ENCODE results near the gene RAB11FIP3.
"Not testable (repeated sequence)": the region's sequence is repeated elsewhere in the genome, so short reads cannot be mapped to it uniquely, and the experiment has no call there.

Gene RAB11FIP3

DNA sequence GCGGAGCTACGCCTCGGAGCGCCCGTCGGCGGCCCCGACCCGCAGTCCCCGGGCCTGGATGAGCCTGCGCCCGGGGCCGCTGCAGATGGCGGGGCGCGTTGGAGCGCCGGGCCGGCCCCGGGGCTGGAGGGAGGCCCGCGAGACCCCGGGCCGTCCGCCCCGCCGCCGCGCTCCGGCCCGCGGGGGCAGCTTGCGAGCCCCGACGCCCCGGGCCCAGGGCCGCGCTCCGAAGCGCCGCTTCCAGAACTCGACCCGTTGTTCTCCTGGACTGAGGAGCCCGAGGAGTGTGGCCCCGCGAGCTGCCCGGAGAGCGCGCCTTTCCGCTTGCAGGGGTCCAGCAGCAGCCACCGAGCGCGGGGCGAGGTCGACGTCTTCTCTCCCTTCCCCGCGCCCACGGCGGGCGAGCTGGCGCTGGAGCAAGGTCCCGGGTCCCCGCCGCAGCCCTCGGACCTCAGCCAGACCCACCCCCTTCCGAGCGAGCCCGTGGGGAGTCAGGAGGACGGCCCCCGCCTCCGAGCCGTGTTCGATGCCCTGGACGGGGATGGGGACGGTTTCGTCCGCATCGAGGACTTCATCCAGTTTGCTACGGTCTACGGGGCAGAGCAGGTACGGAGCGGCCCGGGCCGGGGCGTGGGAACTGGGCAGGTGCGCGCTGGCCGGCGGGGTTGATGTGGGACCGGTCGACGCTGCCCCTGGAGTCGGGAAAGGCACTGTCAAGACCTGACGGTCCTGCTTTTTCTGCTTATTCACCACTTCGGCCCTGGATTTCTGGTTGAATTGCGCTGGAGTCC is 861 bp downstream of the RAB11FIP3 start:
- DNase-seq = no peak

DNA sequence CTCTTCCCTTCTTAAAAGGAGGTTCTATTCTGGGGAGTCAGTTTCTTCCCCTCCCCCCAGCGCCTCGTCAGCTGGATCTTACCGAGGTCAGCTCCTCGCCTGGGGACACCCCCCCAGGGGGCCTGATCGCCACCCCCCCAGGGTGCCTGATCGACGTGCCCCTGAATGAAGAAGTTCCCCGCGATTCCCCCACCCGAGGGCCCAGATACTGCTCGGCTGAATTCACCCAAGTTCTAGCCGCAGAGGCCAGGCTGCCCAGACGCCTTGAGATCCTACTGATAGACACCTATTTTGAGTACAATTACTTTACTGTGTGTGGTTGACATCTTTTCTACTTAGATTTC is 1.4 kb downstream of the RAB11FIP3 start:
- DNase-seq = no peak

DNA sequence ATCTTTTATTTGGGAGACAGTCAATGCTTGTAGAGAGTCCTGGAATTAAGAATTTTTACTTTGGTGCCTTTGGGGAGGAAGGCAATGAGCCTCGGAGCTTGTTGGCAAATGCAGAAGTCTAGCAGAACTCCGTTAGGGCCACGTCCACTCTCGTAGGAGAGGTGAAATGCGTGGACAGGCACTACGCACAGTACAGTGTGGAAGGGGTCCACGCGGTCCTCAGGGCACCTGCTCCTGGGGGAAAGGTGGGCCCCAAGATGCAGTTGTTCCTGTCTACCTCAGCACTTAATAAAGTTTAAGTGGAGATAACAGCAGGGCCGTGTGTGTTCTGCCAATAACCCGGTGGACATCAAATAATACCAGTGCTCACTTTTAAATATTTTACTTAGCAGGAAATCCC is 1.8 kb downstream of the RAB11FIP3 start:
- DNase-seq = no peak

DNA sequence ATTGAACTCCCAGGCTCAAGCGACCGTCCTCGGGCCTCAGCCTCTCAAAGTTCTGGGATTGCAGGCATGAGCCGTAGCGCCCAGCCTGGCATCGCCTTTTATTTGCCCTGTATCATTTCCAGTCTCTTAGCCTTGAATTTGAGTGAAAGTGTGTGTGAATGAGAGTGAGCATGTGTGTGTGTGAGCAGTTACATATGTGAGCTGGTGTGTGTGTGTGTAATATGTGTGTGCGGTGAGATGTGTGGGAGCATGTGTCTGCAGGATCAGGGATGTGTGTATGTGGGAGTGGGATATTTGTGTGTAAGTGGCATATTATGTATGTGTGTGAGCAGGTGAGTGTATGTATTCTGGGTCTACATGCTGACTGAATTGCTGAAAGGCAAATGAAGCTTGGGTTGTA is 5.5 kb downstream of the RAB11FIP3 start:
- no peak for DNase-seq

DNA sequence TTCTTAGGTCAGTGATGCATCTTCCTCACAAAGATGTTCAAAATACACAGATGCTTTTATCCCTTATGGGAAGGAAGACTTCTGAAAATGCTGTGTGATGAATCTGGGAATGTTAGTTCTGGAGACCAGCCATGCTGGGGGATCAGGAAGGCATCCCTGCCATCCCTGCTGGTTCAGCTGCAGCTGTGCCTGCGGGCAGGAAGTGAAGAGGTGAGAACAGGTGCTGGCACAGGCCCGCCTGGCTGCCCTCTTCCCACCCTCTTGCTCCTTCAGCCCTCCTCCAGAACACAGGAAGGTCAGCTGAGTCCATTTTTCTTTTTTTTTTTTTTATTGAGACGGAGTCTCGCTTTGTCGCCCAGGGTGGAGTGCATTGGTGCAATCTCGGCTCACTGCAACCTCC is 15.2 kb downstream of the RAB11FIP3 start:
- no peak for DNase-seq

DNA sequence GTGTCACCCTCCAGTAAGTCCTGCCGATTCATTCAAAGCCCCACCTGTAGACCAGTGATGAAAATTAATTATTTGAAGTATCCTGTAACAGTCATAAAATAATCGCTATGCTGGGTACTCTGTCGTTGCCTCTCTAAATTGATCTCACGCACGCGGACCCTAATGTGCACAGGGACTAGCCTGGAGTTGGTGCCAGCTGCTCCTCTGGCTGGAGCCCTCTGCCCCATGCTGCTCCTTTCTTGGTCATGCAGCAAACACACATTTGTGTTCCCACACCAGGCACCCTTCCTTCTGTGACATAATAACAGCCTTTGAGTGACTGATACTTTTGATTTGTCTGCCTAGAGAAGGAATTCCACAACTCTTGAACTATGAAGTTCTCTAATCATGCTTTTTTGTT is 16.0 kb downstream of the RAB11FIP3 start:
- no peak for DNase-seq

DNA sequence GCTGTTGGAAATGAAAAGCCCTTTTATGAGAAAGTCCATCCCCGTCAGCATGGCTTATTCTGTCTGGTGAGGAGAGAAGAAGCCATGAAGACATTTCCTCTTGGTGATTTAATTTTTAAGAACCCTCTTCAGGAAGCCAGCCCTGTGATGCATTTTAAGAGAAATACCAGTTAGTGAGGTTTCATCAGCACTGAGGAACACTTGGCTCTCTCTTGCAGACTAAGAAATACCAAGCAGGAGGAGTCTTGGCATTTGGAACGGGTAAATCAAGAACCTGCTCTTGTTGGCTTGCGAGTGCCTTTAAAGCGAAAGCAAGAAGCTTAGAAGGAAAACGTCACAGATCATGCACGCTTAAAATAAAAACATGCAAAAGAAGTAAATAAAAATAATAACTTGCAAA is 17.5 kb downstream of the RAB11FIP3 start:
- no peak for DNase-seq

DNA sequence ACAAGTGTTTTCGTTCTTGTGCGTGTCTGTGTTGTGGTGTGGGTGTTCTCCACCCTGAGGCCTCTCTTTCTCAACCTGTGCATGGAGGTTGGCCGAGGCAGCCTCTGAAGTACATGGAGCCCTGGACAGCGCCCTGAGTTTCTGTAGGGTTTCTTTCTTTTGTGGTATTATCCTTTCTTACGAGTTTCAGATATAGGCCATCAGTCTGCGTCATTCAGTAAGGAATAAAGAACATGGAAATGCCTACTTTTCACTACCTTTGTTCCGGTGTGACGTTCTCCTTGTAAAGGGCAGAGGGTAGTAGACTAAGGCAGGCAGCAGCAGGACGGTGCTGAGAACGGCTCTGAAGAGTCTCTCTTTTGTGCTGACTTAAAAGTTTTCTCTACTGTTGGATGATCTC is 18.6 kb downstream of the RAB11FIP3 start:
- DNase-seq = no peak

DNA sequence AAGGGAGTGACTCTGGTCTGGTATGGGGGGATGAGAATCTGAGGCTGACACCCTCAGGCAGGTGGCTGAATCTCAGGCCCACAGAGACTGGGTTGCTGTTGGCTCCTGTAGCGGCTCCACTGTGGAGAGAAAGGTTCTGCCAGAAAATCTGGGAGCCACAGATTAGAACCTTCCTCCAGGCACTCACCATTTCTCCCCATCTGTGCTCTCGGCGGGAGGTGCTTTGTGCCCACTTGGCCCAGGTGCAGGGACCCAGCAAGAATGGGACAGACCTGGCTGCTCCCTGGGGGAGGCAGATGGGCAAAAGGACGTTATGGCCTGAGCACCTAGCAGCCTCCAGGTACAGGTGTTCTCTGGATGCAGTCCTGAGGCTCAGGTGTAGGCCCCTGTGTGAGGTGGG is 20.1 kb downstream of the RAB11FIP3 start:
- no peak for DNase-seq

DNA sequence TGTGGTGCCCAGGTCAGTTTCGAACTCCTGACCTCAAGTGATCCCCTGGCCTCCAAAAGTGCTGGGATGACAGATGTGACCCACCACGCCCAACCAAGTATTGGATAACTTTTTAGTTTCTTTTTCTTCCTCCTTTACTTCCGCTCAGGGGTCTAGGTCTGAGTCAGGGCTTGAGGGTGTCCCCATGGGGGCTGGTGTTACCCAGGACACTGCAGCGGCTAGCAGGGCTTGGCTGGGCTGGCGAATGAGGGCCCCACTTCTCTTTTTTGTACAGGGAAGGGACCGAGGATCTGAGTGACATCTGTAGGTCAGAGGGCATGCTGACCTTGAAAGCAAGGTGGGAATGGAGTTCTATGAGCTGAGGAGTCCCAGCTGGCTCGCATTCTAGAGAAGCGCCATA is 24.9 kb downstream of the RAB11FIP3 start:
- DNase-seq = no peak

DNA sequence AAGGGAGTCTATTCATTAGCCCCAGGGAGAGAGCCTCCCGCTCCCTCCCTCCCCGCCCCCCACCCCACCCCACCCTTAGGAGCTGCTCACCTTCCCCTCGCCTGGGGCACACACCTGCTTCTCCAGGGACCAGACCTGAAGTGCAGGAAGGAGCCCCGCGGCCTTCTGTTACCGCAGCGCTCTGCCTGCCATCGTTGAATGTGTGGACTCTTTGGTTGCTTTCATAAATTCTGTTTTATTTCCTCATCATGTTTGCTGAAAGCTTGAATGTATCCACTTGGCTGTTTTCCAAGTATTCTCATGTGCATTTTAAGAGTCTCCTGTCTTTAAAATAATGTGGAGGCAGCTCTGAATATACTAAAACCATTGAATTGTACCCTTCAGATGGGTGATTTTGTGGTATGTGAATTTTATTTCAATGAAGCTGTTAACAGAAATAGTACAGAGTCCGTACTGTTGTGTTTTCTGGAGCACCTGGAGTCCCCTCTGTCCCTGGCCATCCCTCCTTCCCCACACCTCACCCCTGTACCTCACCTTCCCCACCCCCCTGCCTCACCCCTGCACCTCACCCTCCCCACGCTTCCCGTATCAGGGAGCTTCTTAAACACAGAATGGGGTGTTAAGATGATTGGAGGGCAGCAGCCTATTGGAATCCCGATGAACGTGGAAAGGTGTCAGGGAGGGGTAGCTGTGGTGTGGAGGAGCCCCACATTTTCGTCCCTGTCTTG is 25.5 kb downstream of the RAB11FIP3 start:
- no peak for DNase-seq

DNA sequence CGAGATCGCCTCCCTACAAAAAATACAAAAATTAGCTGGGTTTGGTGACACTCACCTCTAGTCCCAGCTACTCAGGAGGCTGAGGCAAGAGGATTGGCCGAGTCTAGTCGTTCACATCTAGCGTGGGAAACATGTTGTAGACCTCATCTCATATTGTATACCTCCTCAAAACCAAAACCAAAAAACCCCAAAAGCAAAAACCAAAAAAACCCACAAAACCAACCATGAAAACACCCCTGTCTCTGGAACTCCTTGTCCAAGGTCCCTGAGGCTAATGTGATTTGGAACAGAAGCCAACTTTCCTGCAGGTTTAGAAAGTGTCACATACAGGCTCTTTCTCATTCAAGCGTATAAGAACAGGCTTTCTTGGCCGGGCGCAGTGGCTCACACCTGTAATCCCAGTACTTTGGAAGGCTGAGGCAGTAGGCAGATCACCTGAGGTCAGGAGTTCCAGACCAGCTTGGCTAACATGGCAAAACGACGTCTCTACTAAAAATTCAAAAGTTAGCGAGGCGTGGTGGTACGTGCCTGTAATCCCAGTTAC is 29.0 kb downstream of the RAB11FIP3 start:
- no peak for DNase-seq

DNA sequence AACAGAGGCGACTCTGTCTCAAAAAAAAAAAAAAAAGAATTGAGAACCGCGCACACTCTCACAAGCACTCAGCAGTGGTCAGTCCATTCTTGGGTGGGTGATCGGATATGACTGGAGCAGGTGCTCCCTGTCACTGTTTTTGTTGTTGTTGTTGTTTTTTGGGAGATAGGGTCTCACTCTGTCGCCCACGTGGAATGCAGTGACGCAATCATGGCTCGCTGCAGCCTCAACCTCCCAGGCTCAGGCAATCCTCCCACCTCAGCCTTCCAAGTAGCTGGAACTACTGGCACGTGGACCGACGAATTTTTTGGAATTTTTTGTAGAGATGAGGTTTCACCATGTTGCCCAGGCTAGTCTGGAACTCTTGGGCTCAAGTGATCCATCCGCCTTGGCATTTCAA is 30.0 kb downstream of the RAB11FIP3 start:
- DNase-seq = no peak

DNA sequence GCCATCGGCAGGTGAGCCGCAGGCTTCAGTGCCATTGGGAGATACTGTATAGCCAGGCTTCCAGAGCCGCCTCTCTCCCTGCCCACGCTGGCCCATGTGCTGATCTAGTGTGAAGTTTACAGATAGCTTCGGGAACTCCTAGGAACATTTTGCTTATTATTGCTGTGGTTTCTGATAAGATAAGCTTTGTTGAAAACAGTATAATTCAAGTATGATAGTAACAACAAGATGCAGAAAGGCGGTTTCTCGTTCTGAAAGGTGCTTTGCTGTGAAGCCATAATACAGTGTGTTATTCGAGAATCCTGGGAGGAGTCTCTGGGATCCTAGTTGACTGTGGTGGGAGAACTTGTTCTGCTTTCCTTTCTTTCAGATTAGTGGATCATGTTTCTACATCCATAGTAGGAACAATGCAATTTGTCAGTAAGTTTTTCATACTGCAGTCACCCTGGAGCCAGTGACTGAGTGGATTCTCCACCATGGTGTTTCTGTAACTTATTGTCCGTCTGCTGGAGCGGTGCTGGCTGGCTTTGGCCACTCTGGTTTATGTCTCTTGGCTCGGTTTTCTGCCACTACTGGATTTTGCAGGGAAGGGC is 31.5 kb downstream of the RAB11FIP3 start:
- no peak for DNase-seq

DNA sequence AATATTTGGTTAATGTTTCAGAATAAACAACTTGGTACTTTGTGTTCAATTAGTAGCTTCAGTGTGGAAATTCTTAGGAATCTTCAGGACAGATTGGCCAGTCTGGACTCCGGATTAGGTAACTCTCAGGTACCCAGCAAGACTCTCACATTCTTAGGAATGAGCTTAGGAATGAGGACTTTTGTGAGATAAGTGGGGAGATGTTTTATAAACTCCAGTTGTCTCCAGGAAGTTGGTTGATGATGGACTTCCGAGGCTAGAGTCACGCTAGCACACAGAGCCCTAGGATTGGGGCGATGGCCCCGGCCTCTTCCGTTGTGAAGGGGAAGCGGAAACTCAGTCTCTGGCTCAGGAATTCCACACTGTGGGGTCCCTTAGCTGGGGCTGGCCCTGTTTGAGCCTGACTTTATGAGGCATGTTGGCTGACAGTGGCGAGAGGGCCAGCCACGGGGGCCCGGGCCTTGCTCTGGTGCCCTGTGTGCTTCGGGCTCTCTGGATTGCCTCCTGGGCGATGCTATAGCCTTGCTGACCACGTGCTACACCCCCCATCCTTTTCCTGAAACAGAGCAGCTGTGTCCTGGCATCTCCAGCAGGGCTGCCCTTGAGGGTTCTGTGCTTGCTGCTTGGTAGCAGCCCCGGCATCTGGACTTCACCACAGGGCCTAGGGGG is 32.4 kb downstream of the RAB11FIP3 start:
- DNase-seq = no peak

DNA sequence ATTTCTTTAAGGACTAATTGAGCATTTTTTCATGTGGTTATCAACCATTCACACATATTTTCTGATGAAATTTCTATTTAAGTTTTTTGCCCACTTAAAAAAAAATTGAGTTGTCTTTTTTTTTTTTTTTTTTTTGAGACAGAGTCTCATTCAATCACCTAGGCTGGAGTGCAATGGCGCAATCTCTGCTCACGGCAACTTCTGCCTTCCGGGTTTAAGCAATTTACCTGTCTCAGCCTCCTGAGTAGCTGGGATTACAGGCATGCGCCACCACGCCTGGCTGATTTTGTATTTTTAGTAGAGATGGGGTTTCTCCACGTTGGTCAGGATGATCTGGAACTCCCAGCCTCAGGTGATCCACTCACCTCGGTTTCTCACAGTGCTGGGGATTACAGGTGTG is 34.3 kb downstream of the RAB11FIP3 start:
- DNase-seq = no peak

DNA sequence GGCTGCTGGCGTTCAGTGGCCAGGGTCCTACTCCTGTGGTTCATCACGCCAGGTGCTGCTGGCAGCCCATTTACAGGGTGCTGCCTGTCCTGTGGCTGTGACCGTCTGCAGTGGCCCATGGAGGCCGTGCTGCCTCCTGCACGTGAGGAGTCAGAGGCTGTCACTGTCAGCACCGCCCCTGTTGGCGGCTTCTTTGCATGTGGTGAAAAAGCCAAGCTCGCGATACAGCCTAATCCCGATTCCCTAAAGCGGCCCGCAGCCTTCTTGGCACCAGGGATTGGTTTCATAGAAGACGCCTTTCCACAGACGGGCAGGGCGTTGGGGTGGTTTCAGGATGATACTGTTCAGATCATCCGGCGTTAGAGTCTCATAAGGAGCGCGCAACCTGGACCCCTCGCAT is 35.3 kb downstream of the RAB11FIP3 start:
- DNase-seq = no peak

DNA sequence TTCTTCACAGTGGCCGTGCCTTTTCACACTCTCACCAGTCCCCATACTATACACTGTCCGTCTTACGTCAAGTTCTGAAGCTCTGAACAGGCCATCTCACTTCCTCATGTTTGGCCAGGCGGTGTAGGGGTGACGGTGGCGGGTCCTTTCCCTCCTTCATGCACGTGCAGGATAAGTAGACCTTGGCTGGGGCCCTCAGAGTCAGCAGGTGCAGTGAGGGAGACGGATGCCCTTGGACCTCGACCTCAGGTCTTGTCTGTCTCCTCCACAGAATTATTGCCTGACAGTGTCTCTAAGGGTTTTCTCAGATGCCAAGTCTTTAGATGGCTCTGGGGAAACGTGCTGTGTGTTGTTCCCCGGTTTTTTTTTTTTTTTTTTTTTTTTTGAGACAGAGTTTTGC is 37.6 kb downstream of the RAB11FIP3 start:
- DNase-seq = no peak

DNA sequence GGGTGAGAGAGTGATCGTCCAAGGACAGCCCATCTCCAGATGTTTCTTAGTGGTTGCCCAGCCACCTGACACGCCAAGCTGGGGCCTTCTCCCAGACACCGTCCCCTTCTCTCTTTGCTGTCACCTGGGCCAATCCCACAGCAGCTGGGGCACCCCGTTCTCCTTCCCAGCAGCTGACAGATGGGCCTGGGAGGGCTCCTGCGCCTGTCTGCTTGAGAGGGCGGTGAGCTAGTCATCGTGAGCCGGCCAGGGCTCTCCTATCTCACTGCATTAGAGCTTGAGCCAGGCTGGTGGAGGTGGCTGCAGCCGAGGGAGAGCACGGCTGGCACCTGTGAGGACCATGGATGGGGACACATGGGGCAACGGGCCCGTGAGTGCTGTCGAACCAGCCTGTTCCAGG is 41.2 kb downstream of the RAB11FIP3 start:
- DNase-seq = no peak

DNA sequence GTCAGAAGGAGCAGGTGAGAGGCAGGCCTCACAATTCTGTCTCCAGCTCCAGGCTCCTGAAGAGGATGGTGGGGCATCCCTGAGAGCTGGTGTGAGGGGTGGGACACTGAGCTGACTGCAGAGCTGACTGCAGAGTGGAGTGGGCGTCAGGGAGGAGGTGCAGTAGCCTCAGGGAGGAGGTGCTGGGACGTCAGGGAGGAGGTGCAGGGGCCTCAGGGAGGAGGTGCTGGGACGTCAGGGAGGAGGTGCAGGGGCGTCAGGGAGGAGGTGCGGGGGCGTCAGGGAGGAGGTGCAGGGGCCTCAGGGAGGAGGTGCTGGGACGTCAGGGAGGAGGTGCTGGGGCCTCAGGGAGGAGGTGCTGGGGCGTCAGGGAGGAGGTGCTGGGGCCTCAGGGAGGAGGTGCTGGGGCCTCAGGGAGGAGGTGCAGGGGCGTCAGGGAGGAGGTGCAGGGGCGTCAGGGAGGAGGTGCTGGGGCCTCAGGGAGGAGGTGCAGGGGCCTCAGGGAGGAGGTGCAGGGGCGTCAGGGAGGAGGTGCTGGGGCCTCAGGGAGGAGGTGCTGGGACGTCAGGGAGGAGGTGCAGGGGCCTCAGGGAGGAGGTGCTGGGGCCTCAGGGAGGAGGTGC is 41.9 kb downstream of the RAB11FIP3 start:
- DNase-seq = not testable (repeated sequence)

DNA sequence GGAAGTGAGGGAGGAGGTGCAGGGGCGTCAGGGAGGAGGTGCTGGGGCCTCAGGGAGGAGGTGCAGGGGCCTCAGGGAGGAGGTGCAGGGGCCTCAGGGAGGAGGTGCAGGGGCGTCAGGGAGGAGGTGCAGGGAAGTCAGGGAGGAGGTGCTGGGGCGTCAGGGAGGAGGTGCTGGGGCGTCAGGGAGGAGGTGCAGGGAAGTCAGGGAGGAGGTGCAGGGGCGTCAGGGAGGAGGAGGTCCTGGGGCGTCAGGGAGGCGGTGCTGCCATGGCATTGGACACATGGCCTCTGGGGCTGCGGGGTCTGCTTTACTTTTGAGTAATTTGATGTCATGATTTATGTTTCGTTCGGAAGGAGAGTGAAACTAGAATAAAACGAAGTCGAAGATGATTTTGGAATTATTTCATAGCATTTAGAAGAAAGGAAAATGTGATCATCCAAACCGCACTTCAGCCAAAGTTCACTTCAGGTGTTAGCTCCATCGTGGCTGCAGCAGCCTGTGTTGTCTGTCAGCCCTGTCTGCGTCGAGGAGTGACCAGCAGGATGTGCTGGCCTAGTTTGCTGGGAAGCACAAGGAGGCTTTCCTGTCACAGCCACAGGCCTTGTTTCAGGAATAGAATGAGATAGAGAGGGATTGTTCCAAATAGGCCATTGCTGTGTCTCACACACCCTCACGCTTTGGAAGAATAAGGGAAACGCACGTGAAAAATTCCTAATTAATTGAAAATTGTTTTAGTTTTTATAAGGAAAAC is 42.8 kb downstream of the RAB11FIP3 start:
- no peak for DNase-seq

DNA sequence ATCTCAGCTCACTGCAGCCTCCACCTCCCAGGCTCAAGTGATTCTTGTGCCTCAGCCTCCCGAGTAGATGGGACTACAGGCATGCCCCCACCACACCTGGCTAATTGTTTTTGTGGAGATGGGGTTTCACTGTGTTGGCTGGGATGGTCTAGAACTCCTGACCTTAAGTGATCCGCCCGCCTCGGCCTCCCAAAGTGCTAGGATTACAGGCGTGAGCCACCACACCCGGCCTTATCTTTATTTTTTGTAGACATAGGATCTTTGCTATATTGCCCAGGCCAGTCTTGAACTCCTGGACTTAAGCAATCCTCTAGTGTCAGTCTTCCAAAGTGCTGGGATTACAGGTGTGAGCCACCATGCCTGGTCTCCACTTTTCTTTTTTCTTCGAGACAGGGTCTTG is 44.0 kb downstream of the RAB11FIP3 start:
- DNase-seq = not testable (repeated sequence)
